ENCODE results near the gene LCAT.

DNA sequence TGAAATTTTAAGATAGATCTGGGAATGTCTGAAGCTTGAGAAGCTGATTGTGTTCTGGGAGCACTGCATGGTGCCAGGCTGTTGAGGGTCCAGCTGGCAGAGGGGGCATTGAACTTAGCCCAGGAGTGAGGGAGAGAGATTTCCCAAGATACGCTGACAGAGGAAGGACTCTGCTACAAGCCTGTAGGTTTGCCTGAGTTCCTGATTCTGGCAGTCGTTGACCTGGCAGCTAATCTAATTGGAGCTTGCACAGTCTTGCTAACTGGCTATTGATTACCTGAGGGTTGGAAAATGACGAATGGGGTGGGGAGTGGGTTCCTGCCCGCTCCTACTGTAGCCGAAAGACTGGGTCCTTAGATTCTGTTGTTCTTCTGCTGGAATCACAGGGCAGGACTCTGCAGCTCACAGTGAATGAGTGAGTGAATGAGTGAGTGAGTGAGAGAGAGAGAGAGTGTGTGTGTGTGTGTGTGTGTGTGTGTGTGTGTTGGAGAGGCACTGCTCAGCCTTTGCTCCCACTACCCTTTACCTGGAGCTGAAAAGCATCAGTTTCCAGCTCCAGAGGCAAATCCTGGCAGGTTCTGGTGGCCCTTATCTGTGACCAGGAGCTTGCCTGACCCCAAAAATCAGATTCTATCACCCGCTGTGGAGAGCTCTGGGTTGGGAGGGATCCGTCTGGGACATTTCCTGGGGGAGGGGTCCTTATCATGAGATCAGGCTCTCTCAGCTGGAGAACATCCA, 29.0 kb downstream of the LCAT start:
- TF ChIP-seq CTCF (conservative IDR thresholded peaks at IDR 0.05; ENCODE audit: low read length) = no peak
- no peak for TF ChIP-seq EZH2phosphoT487 (IDR thresholded peaks at IDR 0.05; ENCODE audit: borderline replicate concordance)

Data from Loucy (cell line).